Measurements from ENCODE around the gene FRAS1. TPM values are rescaled to one million over a fixed set of nuclear protein-coding genes. Genes with fewer than 3 reads are reported as not detected.

FRAS1 gene
- total RNA-seq, 2 experiments from 2014 or later: 0.05 to 0.22 TPM

DNA sequence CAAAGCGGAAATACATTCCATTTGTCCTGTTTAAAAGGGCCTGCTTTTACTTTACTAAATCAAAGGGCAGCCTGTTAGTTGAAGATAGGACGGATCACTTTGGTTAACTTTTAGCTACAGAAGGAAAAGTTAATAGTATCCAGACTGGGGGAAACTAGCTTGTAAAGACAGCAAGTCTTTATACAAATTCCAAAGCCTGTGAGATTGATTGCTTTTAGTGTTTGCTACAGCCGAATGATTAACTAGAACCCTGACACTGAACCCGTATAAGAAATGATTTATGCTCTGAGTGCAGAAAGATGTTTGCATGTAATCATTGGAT lies 93.4 kb downstream of the FRAS1 start:
- Mint-ChIP-seq H3K4me1 (ENCODE audit: low read depth) (no peaks in the 10 kb centered on the region), H3K27ac (no peak overlapping the region), H3K36me3 (ENCODE audit: low read depth) (no peaks in the 10 kb centered on the region), H3K27me3 (peaks cover 2% of the 10 kb centered on the region), H3K4me3 (no peak overlapping the region), H3K9me3 (no peaks in the 10 kb centered on the region)
- TF ChIP-seq, protein P1, sequence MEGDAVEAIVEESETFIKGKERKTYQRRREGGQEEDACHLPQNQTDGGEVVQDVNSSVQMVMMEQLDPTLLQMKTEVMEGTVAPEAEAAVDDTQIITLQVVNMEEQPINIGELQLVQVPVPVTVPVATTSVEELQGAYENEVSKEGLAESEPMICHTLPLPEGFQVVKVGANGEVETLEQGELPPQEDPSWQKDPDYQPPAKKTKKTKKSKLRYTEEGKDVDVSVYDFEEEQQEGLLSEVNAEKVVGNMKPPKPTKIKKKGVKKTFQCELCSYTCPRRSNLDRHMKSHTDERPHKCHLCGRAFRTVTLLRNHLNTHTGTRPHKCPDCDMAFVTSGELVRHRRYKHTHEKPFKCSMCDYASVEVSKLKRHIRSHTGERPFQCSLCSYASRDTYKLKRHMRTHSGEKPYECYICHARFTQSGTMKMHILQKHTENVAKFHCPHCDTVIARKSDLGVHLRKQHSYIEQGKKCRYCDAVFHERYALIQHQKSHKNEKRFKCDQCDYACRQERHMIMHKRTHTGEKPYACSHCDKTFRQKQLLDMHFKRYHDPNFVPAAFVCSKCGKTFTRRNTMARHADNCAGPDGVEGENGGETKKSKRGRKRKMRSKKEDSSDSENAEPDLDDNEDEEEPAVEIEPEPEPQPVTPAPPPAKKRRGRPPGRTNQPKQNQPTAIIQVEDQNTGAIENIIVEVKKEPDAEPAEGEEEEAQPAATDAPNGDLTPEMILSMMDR (IDR thresholded peaks at IDR 0.05): no peak
- CTCF ChIA-PET: no interaction called here
- ATAC-seq (no peak), DNase-seq (no peak)
- intact Hi-C loops (cut with micrococcal nuclease): no loop called here
- POLR2A ChIA-PET: no interaction called here

DNA sequence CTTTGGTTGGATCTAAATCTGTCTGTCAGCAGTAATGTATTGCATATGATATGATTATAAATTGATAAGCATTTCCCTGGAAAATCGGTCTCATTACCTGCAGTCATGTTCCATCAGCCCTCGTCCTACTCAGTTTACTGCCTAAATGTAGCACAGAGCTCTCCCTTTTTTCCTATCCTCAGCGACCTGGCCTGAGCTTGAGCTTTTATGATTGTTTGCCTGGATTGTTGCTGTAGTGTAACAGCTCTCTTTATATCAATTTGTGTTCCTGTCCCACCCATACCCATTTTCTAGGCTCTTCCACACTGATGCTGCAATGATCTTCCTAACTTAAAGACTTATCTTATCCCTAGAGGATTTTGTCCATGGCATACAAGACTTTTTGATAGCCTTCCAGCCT lies 95.7 kb downstream of the FRAS1 start:
- H3K4me1 Mint-ChIP-seq (ENCODE audit: low read depth): no peaks in the 10 kb centered on the region
- no peak overlapping the region for H3K27ac Mint-ChIP-seq
- TF ChIP-seq, protein P1 (IDR thresholded peaks at IDR 0.05): no peak
- no peaks in the 10 kb centered on the region for H3K9me3 Mint-ChIP-seq
- intact Hi-C loops (cut with micrococcal nuclease): no loop called here
- POLR2A ChIA-PET: no interaction called here
- DNase-seq: no peak
- CTCF ChIA-PET: no interaction called here
- H3K4me3 Mint-ChIP-seq: no peak overlapping the region
- H3K27me3 Mint-ChIP-seq: peaks cover 4% of the 10 kb centered on the region
- H3K36me3 Mint-ChIP-seq (ENCODE audit: low read depth): no peaks in the 10 kb centered on the region
- no peak for ATAC-seq

DNA sequence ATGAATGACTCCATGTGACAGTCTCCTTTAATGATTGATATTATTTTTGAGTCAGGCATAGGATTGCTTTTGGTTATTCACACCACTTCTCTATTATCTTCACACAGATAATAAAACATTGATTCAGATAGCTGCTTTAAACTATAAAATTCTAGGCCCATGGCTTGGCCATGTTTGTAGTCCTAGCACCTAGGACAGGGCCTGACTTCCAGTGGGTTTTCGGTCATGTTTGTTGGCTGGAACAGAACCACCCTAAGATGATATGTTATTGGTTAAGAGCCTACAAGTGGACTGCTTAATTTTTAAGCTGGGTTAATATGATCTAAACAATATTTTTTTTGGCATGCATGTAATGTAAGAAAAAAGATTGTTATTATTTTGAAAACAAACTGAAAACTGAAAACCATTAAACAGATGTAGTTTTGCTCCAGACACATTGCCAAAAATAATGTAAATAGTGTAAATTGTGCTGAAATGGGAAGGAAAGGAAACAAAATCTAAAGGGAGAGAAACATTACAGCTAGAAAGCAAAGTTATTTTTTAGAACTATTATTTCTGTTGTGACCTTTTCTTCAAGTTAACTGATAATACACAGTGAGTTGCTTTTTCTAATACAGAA lies 98.0 kb downstream of the FRAS1 start:
- peaks cover 11% of the 10 kb centered on the region for H3K27me3 Mint-ChIP-seq
- no peak for ATAC-seq

DNA sequence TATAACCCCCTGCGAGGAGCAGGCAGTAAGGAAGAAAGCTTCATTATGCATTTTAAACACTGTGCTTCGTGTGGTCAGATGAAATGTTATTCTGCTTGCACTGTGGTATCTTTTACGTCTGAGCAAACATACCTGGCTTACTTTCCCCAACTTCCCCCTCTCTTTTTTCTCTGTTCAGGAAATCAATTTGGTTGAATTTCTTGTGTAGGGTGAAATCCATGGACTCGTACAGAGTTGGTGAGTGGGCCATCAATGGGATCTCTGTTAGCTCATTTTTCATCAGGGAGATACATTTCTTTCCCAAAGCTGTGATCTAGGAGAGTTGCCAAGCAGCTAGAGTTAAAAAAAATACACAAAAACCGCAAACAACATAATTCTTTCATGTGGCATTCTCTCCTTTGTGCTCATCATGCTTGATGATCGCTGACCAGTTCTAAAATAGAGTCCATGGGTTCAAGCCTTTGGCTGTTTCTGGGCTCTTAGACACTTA lies 98.5 kb downstream of the FRAS1 start:
- Mint-ChIP-seq H3K27me3 (peaks cover 14% of the 10 kb centered on the region), H3K4me1 (ENCODE audit: low read depth) (no peaks in the 10 kb centered on the region), H3K27ac (no peak overlapping the region), H3K9me3 (no peaks in the 10 kb centered on the region), H3K4me3 (no peak overlapping the region), H3K36me3 (ENCODE audit: low read depth) (no peaks in the 10 kb centered on the region)
- ChIA-PET CTCF (no interaction called here), POLR2A (interaction anchor here (0.7 kb wide), 1 partner anchor 8 kb away, joined by 4 read pairs; no protein-coding TSS in a partner anchor)
- TF ChIP-seq, protein P1 (IDR thresholded peaks at IDR 0.05): no peak
- intact Hi-C loops (cut with micrococcal nuclease): no loop called here
- DNase-seq (no peak), ATAC-seq (no peak)

More for the DNA sequence above, 98.0 kb downstream of the FRAS1 start:
- intact Hi-C loops (cut with micrococcal nuclease): no loop called here
- H3K27ac Mint-ChIP-seq: no peak overlapping the region
- no peaks in the 10 kb centered on the region for H3K36me3 Mint-ChIP-seq (ENCODE audit: low read depth)
- POLR2A ChIA-PET: no interaction called here
- CTCF ChIA-PET: no interaction called here
- H3K4me1 Mint-ChIP-seq (ENCODE audit: low read depth): no peaks in the 10 kb centered on the region
- TF ChIP-seq, protein P1 (IDR thresholded peaks at IDR 0.05): no peak
- no peak for DNase-seq
- H3K9me3 Mint-ChIP-seq: no peaks in the 10 kb centered on the region
- no peak overlapping the region for H3K4me3 Mint-ChIP-seq

DNA sequence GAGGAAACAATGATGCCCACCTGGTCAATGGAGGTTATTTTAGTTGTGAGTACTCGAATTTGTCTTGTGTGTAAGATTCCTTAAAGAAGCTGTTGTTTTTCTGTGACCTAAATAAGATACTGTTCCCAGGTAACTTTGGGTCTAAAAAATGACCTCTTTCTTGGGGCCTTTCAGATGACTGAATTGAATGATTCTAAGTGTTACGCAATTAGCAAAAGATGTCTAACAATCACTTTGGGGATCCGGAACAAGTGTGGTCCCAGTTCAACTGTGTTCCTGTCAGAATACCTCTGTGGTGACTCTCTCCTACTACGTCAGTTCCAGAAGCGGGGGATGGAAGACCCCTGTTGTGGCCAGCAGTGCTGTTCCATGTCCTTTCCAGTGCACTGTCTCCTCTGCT lies 99.4 kb downstream of the FRAS1 start:
- ATAC-seq: no peak
- Mint-ChIP-seq H3K36me3 (ENCODE audit: low read depth) (no peaks in the 10 kb centered on the region), H3K4me1 (ENCODE audit: low read depth) (no peaks in the 10 kb centered on the region), H3K4me3 (no peak overlapping the region), H3K27ac (no peak overlapping the region), H3K9me3 (no peaks in the 10 kb centered on the region), H3K27me3 (peaks cover 12% of the 10 kb centered on the region)
- POLR2A ChIA-PET: no interaction called here
- DNase-seq: no peak
- TF ChIP-seq, protein P1 (IDR thresholded peaks at IDR 0.05): no peak
- intact Hi-C loops (cut with micrococcal nuclease): no loop called here
- CTCF ChIA-PET: no interaction called here

Measured in activated CD8-positive, alpha-beta T cell treated with anti-CD3 and anti-CD28 coated beads for 36 hours (primary cell).